Colonic mucosa (tissue), 4 donors: ENCODE results near the gene ARF1. TPM values are rescaled to one million over a fixed set of nuclear protein-coding genes. Genes with fewer than 3 reads are reported as not detected.

Source experiments
- DNase-seq: peaks from one replicate; pipeline ENCODE4 v3.0.0-alpha.2; 2020
- H3K27ac ChIP-seq: fragments of 200-600 bp; one replicate; pipeline ENCODE4 v1.8.0; 2021
- H3K27me3 ChIP-seq: fragments of 200-600 bp; one replicate; pipeline ENCODE4 v1.8.0; 2021
- H3K36me3 ChIP-seq: fragments of 200-600 bp; one replicate; pipeline ENCODE4 v1.8.0; 2021
- H3K4me1 ChIP-seq: fragments of 200-600 bp; one replicate; pipeline ENCODE4 v1.8.0; 2021; ENCODE audit warnings: mild to moderate bottlenecking
- H3K4me3 ChIP-seq: fragments of 200-600 bp; one replicate; pipeline ENCODE4 v1.8.0; 2021
- H3K9ac ChIP-seq, 2 donors: one replicate each; pipeline ENCODE4 v1.7.0; 2013; ENCODE audit warnings: control low read depth in 2 of 2, low read depth in 2 of 2, low read length in 2 of 2
- H3K9me3 ChIP-seq: fragments of 200-600 bp; one replicate; pipeline ENCODE4 v1.8.0; 2021
- CTCF ChIP-seq: fragments of 200-600 bp; IDR thresholded peaks from one replicate; pipeline ENCODE4 v1.8.0; 2022; ENCODE audit warnings: antibody characterized with exemption, mild to moderate bottlenecking
- intact Hi-C: fragments of 100-400 bp; cut with DNase I; formaldehyde crosslinking; loops from one replicate; pipeline ENCODE4 v1.14.1; 2022
- total RNA-seq, 2 donors: library from RNA; stranded (reverse); fragmentation: NEBNext Ultra II Directional in 1 of 2; extraction: Animal tissue kit (Norgen Biotek cat#: 25700) in 1 of 2; gene quantifications; one replicate each; pipeline ENCODE4 v1.2.1, GENCODE V29; 2021
- donor health status: healthy.
- donor health status: DM: no; HTN: no; CAD: no.
- donor health status: DM: no; HTN: no; CAD: no.

ARF1 gene
- total RNA-seq, 2 donors from 2014 or later: 522 to 586 TPM

- H3K4me1 ChIP-seq: no peaks in the 10 kb centered on the region
- H3K9me3 ChIP-seq: no peaks in the 10 kb centered on the region
- TF ChIP-seq CTCF: no peak
- no peaks in the 10 kb centered on the region for H3K36me3 ChIP-seq
- no peak for DNase-seq
- H3K27me3 ChIP-seq: no peaks in the 10 kb centered on the region
- no peak overlapping the region for H3K4me3 ChIP-seq
- intact Hi-C loops: no loop called here
- H3K9ac ChIP-seq: no peak overlapping the region
- no peak overlapping the region for H3K27ac ChIP-seq
These were observed 32.3 kb downstream of the ARF1 start for GRCh38 chr1:228114827-228115226.

DNA sequence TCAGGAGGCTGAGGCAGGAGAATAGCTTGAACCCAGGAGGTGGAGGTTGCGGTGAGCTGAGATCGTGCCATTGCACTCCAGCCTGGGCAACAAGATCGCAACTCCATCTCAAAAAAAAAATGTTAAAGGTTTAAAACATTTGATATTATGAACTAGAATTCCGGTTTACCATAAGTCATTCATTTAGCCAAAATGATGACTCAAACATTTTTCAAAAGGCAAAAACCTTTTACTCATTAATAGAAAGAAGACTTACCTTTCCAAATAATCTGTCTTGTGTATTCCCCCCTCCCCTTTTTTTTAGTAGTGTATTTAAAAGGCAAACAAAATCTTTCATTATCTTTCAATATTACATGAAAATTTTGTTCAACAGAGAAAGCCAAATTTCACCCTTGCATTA lies 34.8 kb downstream of the ARF1 start:
- no peak for TF ChIP-seq CTCF
- Histone ChIP-seq H3K27ac (no peak overlapping the region), H3K4me3 (no peak overlapping the region), H3K9me3 (no peaks in the 10 kb centered on the region), H3K9ac (no peak overlapping the region), H3K27me3 (no peaks in the 10 kb centered on the region), H3K36me3 (no peaks in the 10 kb centered on the region), H3K4me1 (no peaks in the 10 kb centered on the region)
- intact Hi-C loops: no loop called here
- no peak for DNase-seq

GRCh38 chr1:228118040-228118439 lies 35.5 kb downstream of the ARF1 start:
- no peak overlapping the region for H3K27ac ChIP-seq
- intact Hi-C loops: no loop called here
- no peak overlapping the region for H3K9ac ChIP-seq
- TF ChIP-seq CTCF: no peak
- no peaks in the 10 kb centered on the region for H3K36me3 ChIP-seq
- H3K9me3 ChIP-seq: no peaks in the 10 kb centered on the region
- no peak overlapping the region for H3K4me3 ChIP-seq
- H3K4me1 ChIP-seq: no peaks in the 10 kb centered on the region
- no peaks in the 10 kb centered on the region for H3K27me3 ChIP-seq
- no peak for DNase-seq

DNA sequence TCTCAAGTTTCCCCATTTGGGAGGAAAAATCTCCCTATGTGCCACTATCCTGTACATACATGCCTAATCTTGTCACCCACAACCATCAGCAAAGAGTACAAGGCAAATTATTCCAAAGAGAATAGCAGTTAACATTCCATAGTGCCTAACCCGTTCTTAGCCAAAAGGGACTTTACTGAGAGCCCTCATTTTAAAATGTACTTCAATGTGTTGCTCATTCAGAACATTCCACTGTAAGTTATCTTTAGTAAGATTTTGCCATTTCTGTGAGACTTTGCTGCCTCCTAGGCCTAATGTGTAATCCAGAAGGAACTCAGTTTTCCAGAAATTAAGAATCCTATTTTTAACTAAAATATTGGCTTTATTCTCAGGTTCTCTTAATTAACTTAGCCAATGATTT lies 37.8 kb downstream of the ARF1 start:
- Histone ChIP-seq H3K9ac (no peak overlapping the region), H3K27ac (no peak overlapping the region), H3K4me1 (no peaks in the 10 kb centered on the region), H3K9me3 (no peaks in the 10 kb centered on the region), H3K4me3 (no peak overlapping the region), H3K36me3 (no peaks in the 10 kb centered on the region), H3K27me3 (no peaks in the 10 kb centered on the region)
- no peak for TF ChIP-seq CTCF
- intact Hi-C loops: no loop called here
- DNase-seq: no peak

DNA sequence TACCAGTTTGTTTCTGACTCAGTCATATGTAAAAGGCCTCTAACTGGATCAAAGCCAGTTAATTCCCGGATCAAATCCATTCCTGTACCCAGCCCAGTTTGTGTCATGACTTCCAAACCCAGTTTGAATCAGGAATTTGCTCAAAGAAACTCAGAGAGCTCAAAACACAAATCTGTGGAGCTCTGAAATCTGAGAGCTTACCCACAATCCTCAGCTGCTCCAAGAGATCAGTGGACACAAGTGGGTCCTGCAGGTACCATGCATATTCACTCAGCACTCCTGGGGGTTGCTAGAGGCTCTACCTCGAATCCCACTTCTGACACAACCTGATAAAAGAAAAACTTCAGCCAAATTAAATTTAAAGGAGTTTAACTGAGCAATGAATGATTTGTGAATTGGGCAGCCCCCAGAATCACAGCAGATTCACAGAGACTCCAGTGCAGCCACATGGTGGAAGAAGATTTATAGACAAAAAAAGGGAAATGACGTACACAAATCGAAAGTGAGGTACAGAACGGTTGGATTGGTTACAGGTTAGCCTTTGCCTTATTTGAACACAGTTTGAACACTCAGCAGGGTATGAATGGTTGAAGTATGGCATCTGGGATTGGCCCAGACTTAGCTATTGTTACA lies 38.5 kb downstream of the ARF1 start:
- no peak for TF ChIP-seq CTCF
- intact Hi-C loops: no loop called here
- Histone ChIP-seq H3K27ac (no peak overlapping the region), H3K9ac (no peak overlapping the region), H3K4me1 (no peaks in the 10 kb centered on the region), H3K4me3 (no peak overlapping the region), H3K9me3 (no peaks in the 10 kb centered on the region), H3K27me3 (no peaks in the 10 kb centered on the region), H3K36me3 (no peaks in the 10 kb centered on the region)
- DNase-seq: no peak
